Measurements from ENCODE around the gene ENTPD8.
A peak's percentile ranks its signal among the peaks of the same experiment; 100 is the strongest.

The ENTPD8 gene

GRCh38 chr9:137441935-137442321 lies 771 bp upstream of the ENTPD8 start:
- H2AFZ ChIP-seq (ENCODE audit: low read length) = peak overlapping the region; percentile 86
- no peak overlapping the region for H2BK5ac ChIP-seq (ENCODE audit: low read length)
- no peak overlapping the region for H3K23ac ChIP-seq (ENCODE audit: low read depth, low read length, poor library complexity)
- H3K36me3 ChIP-seq (replicated peaks in 1 of 2; ENCODE audit: control insufficient read depth in 2 of 2, insufficient read depth in 2 of 2, low read length in 2 of 2) = peaks cover 0 to under 1% of the 10 kb centered on the region in 2 donors
- no peak overlapping the region for H3K14ac ChIP-seq (ENCODE audit: low read length)
- no peak overlapping the region for H2BK120ac ChIP-seq (ENCODE audit: low read depth, low read length)
- H2AK5ac ChIP-seq (ENCODE audit: low read depth, low read length) = no peak overlapping the region
- DNase-seq (ENCODE audit: low spot score) = no peak
- no peak overlapping the region for H3K27ac ChIP-seq (replicated peaks; ENCODE audit: low read length)
- H3K4me1 ChIP-seq (ENCODE audit: control insufficient read depth in 2 of 2, insufficient read depth in 1 of 2, low read depth in 1 of 2, low read length in 2 of 2) = peaks cover 2 to 8% of the 10 kb centered on the region in 2 donors
- H3K9ac ChIP-seq (ENCODE audit: low read depth, low read length, poor library complexity) = no peak overlapping the region
- no peak overlapping the region for H2BK12ac ChIP-seq (ENCODE audit: low read length)
- no peaks in the 10 kb centered on the region for H3K79me1 ChIP-seq (ENCODE audit: low read depth, low read length)
- no CpG with 5 or more reads among the region's 7 CpGs for WGBS, 2 donors (ENCODE audit: extremely low coverage in 2 of 2, insufficient read length in 2 of 2, insufficient replicate concordance in 1 of 2)
- peak overlapping the region in 1 of 2 donors; percentile 7 for H3K4me3 ChIP-seq (ENCODE audit: low read length in 2 of 2)
- H3K27me3 ChIP-seq (ENCODE audit: control insufficient read depth in 3 of 3, insufficient read depth in 3 of 3, low read depth in 1 of 3, low read length in 3 of 3) = peaks cover 0 to 9% (median 4%) of the 10 kb centered on the region in 3 experiments
- H3K9me3 ChIP-seq (replicated peaks in 1 of 2; ENCODE audit: control insufficient read depth in 2 of 2, insufficient read depth in 1 of 2, low read depth in 1 of 2, low read length in 2 of 2) = no peaks in the 10 kb centered on the region
- no peak overlapping the region for H3K18ac ChIP-seq (ENCODE audit: low read length)
- H4K91ac ChIP-seq (ENCODE audit: low read depth, low read length, poor library complexity) = no peak overlapping the region
- no peak overlapping the region for H4K8ac ChIP-seq (ENCODE audit: low read depth, low read length)
- no peak overlapping the region for H2BK15ac ChIP-seq (ENCODE audit: low read length)
- H3K4ac ChIP-seq (ENCODE audit: low read length) = no peak overlapping the region
- no peak overlapping the region for H3K4me2 ChIP-seq (ENCODE audit: insufficient read depth, low read length, poor library complexity, severe bottlenecking)

GRCh38 chr9:137439158-137439714 lies 1.9 kb downstream of the ENTPD8 start:
- H2BK120ac ChIP-seq (ENCODE audit: low read depth, low read length) = no peak overlapping the region
- H2BK15ac ChIP-seq (ENCODE audit: low read length) = peak overlapping the region; percentile 91
- no peak overlapping the region for H3K4me2 ChIP-seq (ENCODE audit: insufficient read depth, low read length, poor library complexity, severe bottlenecking)
- H3K4me1 ChIP-seq (ENCODE audit: control insufficient read depth in 2 of 2, insufficient read depth in 1 of 2, low read depth in 1 of 2, low read length in 2 of 2) = peaks cover 2 to 3% of the 10 kb centered on the region in 2 donors
- H3K79me1 ChIP-seq (ENCODE audit: low read depth, low read length) = no peaks in the 10 kb centered on the region
- H3K27me3 ChIP-seq (ENCODE audit: control insufficient read depth in 3 of 3, insufficient read depth in 3 of 3, low read depth in 1 of 3, low read length in 3 of 3) = peaks cover 0 to 15% (median 4%) of the 10 kb centered on the region in 3 experiments
- H3K9ac ChIP-seq (ENCODE audit: low read depth, low read length, poor library complexity) = no peak overlapping the region
- no peaks in the 10 kb centered on the region for H3K9me3 ChIP-seq (replicated peaks in 1 of 2; ENCODE audit: control insufficient read depth in 2 of 2, insufficient read depth in 1 of 2, low read depth in 1 of 2, low read length in 2 of 2)
- no peak overlapping the region for H3K23ac ChIP-seq (ENCODE audit: low read depth, low read length, poor library complexity)
- H3K14ac ChIP-seq (ENCODE audit: low read length) = peak overlapping the region; percentile 71
- DNase-seq (ENCODE audit: low spot score) = no peak
- H3K4ac ChIP-seq (ENCODE audit: low read length) = no peak overlapping the region
- no peak overlapping the region for H2BK12ac ChIP-seq (ENCODE audit: low read length)
- H2AFZ ChIP-seq (ENCODE audit: low read length) = no peak overlapping the region
- WGBS, 2 donors (ENCODE audit: extremely low coverage in 2 of 2, insufficient read length in 2 of 2, insufficient replicate concordance in 1 of 2) = no CpG with 5 or more reads among the region's 18 CpGs
- peak overlapping the region; percentile 3 for H4K8ac ChIP-seq (ENCODE audit: low read depth, low read length)
- peak overlapping the region; percentile 95 for H2AK5ac ChIP-seq (ENCODE audit: low read depth, low read length)
- H4K91ac ChIP-seq (ENCODE audit: low read depth, low read length, poor library complexity) = no peak overlapping the region
- H2BK5ac ChIP-seq (ENCODE audit: low read length) = peak overlapping the region; percentile 24
- H3K27ac ChIP-seq (replicated peaks; ENCODE audit: low read length) = no peak overlapping the region
- no peak overlapping the region for H3K18ac ChIP-seq (ENCODE audit: low read length)
- no peaks in the 10 kb centered on the region for H3K36me3 ChIP-seq (replicated peaks in 1 of 2; ENCODE audit: control insufficient read depth in 2 of 2, insufficient read depth in 2 of 2, low read length in 2 of 2)
- peak overlapping the region in 1 of 2 donors; percentile 25 for H3K4me3 ChIP-seq (ENCODE audit: low read length in 2 of 2)

- Histone ChIP-seq H2BK12ac (ENCODE audit: low read length) (peak overlapping the region; percentile 58), H3K27ac (replicated peaks; ENCODE audit: low read length) (no peak overlapping the region), H2BK5ac (ENCODE audit: low read length) (peak overlapping the region; percentile 24), H2BK15ac (ENCODE audit: low read length) (no peak overlapping the region), H2AK5ac (ENCODE audit: low read depth, low read length) (peak overlapping the region; percentile 84), H4K8ac (ENCODE audit: low read depth, low read length) (no peak overlapping the region), H2AFZ (ENCODE audit: low read length) (no peak overlapping the region), H2BK120ac (ENCODE audit: low read depth, low read length) (no peak overlapping the region), H3K4me2 (ENCODE audit: insufficient read depth, low read length, poor library complexity, severe bottlenecking) (no peak overlapping the region), H4K91ac (ENCODE audit: low read depth, low read length, poor library complexity) (peak overlapping the region; percentile 53), H3K18ac (ENCODE audit: low read length) (no peak overlapping the region), H3K79me1 (ENCODE audit: low read depth, low read length) (no peaks in the 10 kb centered on the region), H3K14ac (ENCODE audit: low read length) (no peak overlapping the region), H3K27me3 (ENCODE audit: control insufficient read depth in 3 of 3, insufficient read depth in 3 of 3, low read depth in 1 of 3, low read length in 3 of 3) (peaks cover 0 to 15% (median 4%) of the 10 kb centered on the region in 3 experiments), H3K4me1 (ENCODE audit: control insufficient read depth in 2 of 2, insufficient read depth in 1 of 2, low read depth in 1 of 2, low read length in 2 of 2) (peaks cover 2 to 3% of the 10 kb centered on the region in 2 donors), H3K36me3 (replicated peaks in 1 of 2; ENCODE audit: control insufficient read depth in 2 of 2, insufficient read depth in 2 of 2, low read length in 2 of 2) (no peaks in the 10 kb centered on the region), H3K23ac (ENCODE audit: low read depth, low read length, poor library complexity) (no peak overlapping the region), H3K4ac (ENCODE audit: low read length) (no peak overlapping the region), H3K9ac (ENCODE audit: low read depth, low read length, poor library complexity) (no peak overlapping the region), H3K9me3 (replicated peaks in 1 of 2; ENCODE audit: control insufficient read depth in 2 of 2, insufficient read depth in 1 of 2, low read depth in 1 of 2, low read length in 2 of 2) (no peaks in the 10 kb centered on the region), H3K4me3 (ENCODE audit: low read length in 2 of 2) (no peak overlapping the region)
- DNase-seq (ENCODE audit: low spot score) = no peak
- no CpG with 5 or more reads among the region's 22 CpGs for WGBS, 2 donors (ENCODE audit: extremely low coverage in 2 of 2, insufficient read length in 2 of 2, insufficient replicate concordance in 1 of 2)
Observed at GRCh38 chr9:137438591-137439157, 2.5 kb downstream of the ENTPD8 start.

- Histone ChIP-seq H2BK5ac (ENCODE audit: low read length) (no peak overlapping the region), H3K14ac (ENCODE audit: low read length) (peak overlapping the region; percentile 56), H2AFZ (ENCODE audit: low read length) (no peak overlapping the region), H4K8ac (ENCODE audit: low read depth, low read length) (peak overlapping the region; percentile 65), H4K91ac (ENCODE audit: low read depth, low read length, poor library complexity) (peak overlapping the region; percentile 53), H3K23ac (ENCODE audit: low read depth, low read length, poor library complexity) (peak overlapping the region; percentile 73), H3K18ac (ENCODE audit: low read length) (no peak overlapping the region), H3K4me3 (ENCODE audit: low read length in 2 of 2) (peak overlapping the region in 1 of 2 donors; percentile 64), H2BK15ac (ENCODE audit: low read length) (no peak overlapping the region), H3K4ac (ENCODE audit: low read length) (no peak overlapping the region), H3K79me1 (ENCODE audit: low read depth, low read length) (peaks cover 2% of the 10 kb centered on the region), H3K4me2 (ENCODE audit: insufficient read depth, low read length, poor library complexity, severe bottlenecking) (no peak overlapping the region), H2BK12ac (ENCODE audit: low read length) (no peak overlapping the region), H3K9ac (ENCODE audit: low read depth, low read length, poor library complexity) (no peak overlapping the region), H2BK120ac (ENCODE audit: low read depth, low read length) (no peak overlapping the region), H3K27ac (replicated peaks; ENCODE audit: low read length) (no peak overlapping the region), H3K9me3 (replicated peaks in 1 of 2; ENCODE audit: control insufficient read depth in 2 of 2, insufficient read depth in 1 of 2, low read depth in 1 of 2, low read length in 2 of 2) (no peaks in the 10 kb centered on the region), H3K36me3 (replicated peaks in 1 of 2; ENCODE audit: control insufficient read depth in 2 of 2, insufficient read depth in 2 of 2, low read length in 2 of 2) (no peaks in the 10 kb centered on the region), H3K27me3 (ENCODE audit: control insufficient read depth in 3 of 3, insufficient read depth in 3 of 3, low read depth in 1 of 3, low read length in 3 of 3) (peaks cover 0 to 15% (median 4%) of the 10 kb centered on the region in 3 experiments), H3K4me1 (ENCODE audit: control insufficient read depth in 2 of 2, insufficient read depth in 1 of 2, low read depth in 1 of 2, low read length in 2 of 2) (peaks cover 2 to 3% of the 10 kb centered on the region in 2 donors), H2AK5ac (ENCODE audit: low read depth, low read length) (peak overlapping the region; percentile 84)
- WGBS, 2 donors (ENCODE audit: extremely low coverage in 2 of 2, insufficient read length in 2 of 2, insufficient replicate concordance in 1 of 2) = no CpG with 5 or more reads among the region's 40 CpGs
- DNase-seq (ENCODE audit: low spot score) = no peak
Observed at GRCh38 chr9:137437691-137438590, 3.2 kb downstream of the ENTPD8 start.
